Sigmoid colon (tissue), 7 donors: Measurements from ENCODE around the gene ACY1. TPM values are rescaled to one million over a fixed set of nuclear protein-coding genes. Genes with fewer than 3 reads are reported as not detected.

Experiments used
- DNase-seq: peaks from one replicate; pipeline ENCODE4 v3.0.0-alpha.2; 2019
- H3K27ac ChIP-seq, 4 donors: fragments of 200-600 bp; sonication (generic); one replicate each; pipeline ENCODE4 v1.5.1; 2016 to 2019; ENCODE audit warnings: mild to moderate bottlenecking in 1 of 4
- H3K27me3 ChIP-seq, 3 donors: fragments of 200-600 bp; sonication (generic); one replicate each; pipeline ENCODE4 v1.5.1; 2019; ENCODE audit warnings: mild to moderate bottlenecking in 1 of 3
- H3K36me3 ChIP-seq, 4 donors: fragments of 200-600 bp; sonication (generic); one replicate each; pipeline ENCODE4 v1.5.1; 2016 to 2019
- H3K4me1 ChIP-seq, 4 donors: fragments of 200-600 bp; sonication (generic); one replicate each; pipeline ENCODE4 v1.5.1; 2017 to 2019
- H3K4me3 ChIP-seq, 4 donors: fragments of 200-600 bp; sonication (generic); one replicate each; pipeline ENCODE4 v1.5.1; 2017 to 2019; ENCODE audit warnings: mild to moderate bottlenecking in 2 of 4, moderate library complexity in 1 of 4
- H3K9me3 ChIP-seq, 4 donors: fragments of 200-600 bp in 3 of 4; sonication (generic) in 3 of 4; one replicate each; pipeline versions ENCODE4 v1.5.1 to v1.6.1; 2013 to 2019
- CTCF ChIP-seq, 4 experiments: fragments of 450-650 bp in 3 of 4; fragments of 200-600 bp in 1 of 4; IDR thresholded peaks; one replicate each; pipeline ENCODE4 v1.5.1; 2016 to 2019; ENCODE audit warnings: antibody characterized with exemption in 4 of 4, mild to moderate bottlenecking in 3 of 4, moderate library complexity in 2 of 4
- EP300 ChIP-seq, 4 donors: sonication (generic); formaldehyde crosslinking; IDR thresholded peaks; one replicate each; pipeline ENCODE4 v1.6.1; 2017; ENCODE audit warnings: antibody characterized with exemption in 4 of 4
- POLR2A ChIP-seq, 2 donors: fragments of 450-650 bp; IDR thresholded peaks; one replicate each; pipeline ENCODE4 v1.6.1; 2016; ENCODE audit warnings: antibody characterized with exemption in 2 of 2, mild to moderate bottlenecking in 2 of 2, moderate library complexity in 2 of 2
- POLR2AphosphoS5 ChIP-seq, 4 donors: sonication (generic); formaldehyde crosslinking; IDR thresholded peaks; one replicate each; pipeline ENCODE4 v1.6.1; 2017; ENCODE audit warnings: antibody characterized with exemption in 4 of 4
- WGBS, 2 donors: extraction: QIAGEN DNeasy Blood & Tissue Kit; methylation state at CpG; one replicate each; pipeline ENCODE4 v1.1.7; 2013; 5-methylcytosine and 5-hydroxymethylcytosine counted together
- intact Hi-C: fragments of 100-400 bp; cut with DNase I; formaldehyde crosslinking; loops from one replicate; pipeline ENCODE4 v1.15.1; 2023
- polyA plus RNA-seq, 3 donors: library from polyadenylated mRNA; stranded (reverse); fragments of 200-250 nt; gene quantifications; one replicate each; pipeline ENCODE4 v1.2.3, GENCODE V29; 2013
- total RNA-seq, 4 donors: library from RNA; depleted of rRNA; stranded (reverse); fragments of >200 nt; gene quantifications; one replicate each; pipeline ENCODE4 v1.1.0, GENCODE V29; 2016
- donor health status: healthy with polysubstance abuse.
- donor health status: Bipolar disorder and iron deficiency.
- donor health status: healthy.

ACY1 gene
- total and polyA plus RNA-seq, 7 donors = 1.4 to 279 (median 25.3) TPM

GRCh38 chr3:51998774-51999173, 15.4 kb downstream of the ACY1 start:
- intact Hi-C loops = loop anchor here (5.0 kb wide), 1 partner anchor 289 kb away; the partner anchor contains the start of gene GLYCTK
- H3K36me3 ChIP-seq = peaks cover 9 to 12% (median 10%) of the 10 kb centered on the region in 4 donors
- no peaks in the 10 kb centered on the region for H3K9me3 ChIP-seq
- no peak overlapping the region for H3K4me3 ChIP-seq
- H3K27ac ChIP-seq = no peak overlapping the region
- TF ChIP-seq POLR2A (IDR thresholded peaks at IDR 0.05) (no peak), POLR2AphosphoS5 (IDR thresholded peaks at IDR 0.05) (no peak), EP300 (IDR thresholded peaks at IDR 0.05) (no peak), CTCF (IDR thresholded peaks at IDR 0.05) (no peak)
- peaks cover 0 to 12% (median 0%) of the 10 kb centered on the region in 3 donors for H3K27me3 ChIP-seq
- DNase-seq = no peak
- peaks cover 0 to 22% (median 16%) of the 10 kb centered on the region in 4 donors for H3K4me1 ChIP-seq
- 82 to 85% methylated on average over 7 of the region's 7 CpGs for WGBS, 2 donors

GRCh38 chr3:51999846-52000245, 16.5 kb downstream of the ACY1 start:
- intact Hi-C loops = loop anchor here (2.0 to 5.0 kb wide), 3 partner anchors 57 to 337 kb away; partner anchors contain the start of genes DUSP7 and GLYCTK
- TF ChIP-seq CTCF (IDR thresholded peaks at IDR 0.05) (no peak), EP300 (IDR thresholded peaks at IDR 0.05) (no peak), POLR2A (IDR thresholded peaks at IDR 0.05) (no peak), POLR2AphosphoS5 (IDR thresholded peaks at IDR 0.05) (no peak)
- no peaks in the 10 kb centered on the region for H3K9me3 ChIP-seq
- WGBS, 2 donors = 89 to 90% methylated on average over 2 of the region's 2 CpGs
- no peak for DNase-seq
- H3K27ac ChIP-seq = no peak overlapping the region
- peaks cover 0 to 12% (median 0%) of the 10 kb centered on the region in 3 donors for H3K27me3 ChIP-seq
- peaks cover 0 to 1% (median under 1%) of the 10 kb centered on the region in 4 donors for H3K36me3 ChIP-seq
- H3K4me1 ChIP-seq = peaks cover 0 to 11% (median 6%) of the 10 kb centered on the region in 4 donors
- no peak overlapping the region for H3K4me3 ChIP-seq

- DNase-seq = peak; percentile 85
- Histone ChIP-seq H3K27me3 (peaks cover 0 to 12% (median 0%) of the 10 kb centered on the region in 3 donors), H3K36me3 (no peaks in the 10 kb centered on the region), H3K27ac (no peak overlapping the region), H3K9me3 (no peaks in the 10 kb centered on the region), H3K4me1 (peaks cover 0 to 19% (median 15%) of the 10 kb centered on the region in 4 donors), H3K4me3 (no peak overlapping the region)
- 1 to 2% methylated on average over 18 of the region's 18 CpGs for WGBS, 2 donors
- intact Hi-C loops = loop anchor here (1.0 to 5.0 kb wide), 4 partner anchors 55 to 336 kb away; partner anchors contain the start of gene DUSP7
- TF ChIP-seq CTCF (IDR thresholded peaks at IDR 0.05) = peak; percentile 85 to 94 (median 92)
- TF ChIP-seq POLR2A (IDR thresholded peaks at IDR 0.05) = no peak
- no peak for TF ChIP-seq EP300 (IDR thresholded peaks at IDR 0.05)
- no peak for TF ChIP-seq POLR2AphosphoS5 (IDR thresholded peaks at IDR 0.05)
Observed at GRCh38 chr3:52001443-52001974, 18.2 kb downstream of the ACY1 start.

- Histone ChIP-seq H3K27me3 (peaks cover 0 to 12% (median 0%) of the 10 kb centered on the region in 3 donors), H3K27ac (no peak overlapping the region), H3K9me3 (no peaks in the 10 kb centered on the region), H3K4me1 (peaks cover 0 to 19% (median 15%) of the 10 kb centered on the region in 4 donors), H3K4me3 (no peak overlapping the region), H3K36me3 (no peaks in the 10 kb centered on the region)
- TF ChIP-seq POLR2AphosphoS5 (IDR thresholded peaks at IDR 0.05) (no peak), CTCF (IDR thresholded peaks at IDR 0.05) (no peak), EP300 (IDR thresholded peaks at IDR 0.05) (no peak), POLR2A (IDR thresholded peaks at IDR 0.05) (no peak)
- WGBS, 2 donors = 78 to 83% methylated on average over 6 of the region's 6 CpGs
- intact Hi-C loops = loop anchor here (5.0 kb wide), 1 partner anchor 335 kb away; no protein-coding TSS in a partner anchor
- DNase-seq = no peak
Observed at GRCh38 chr3:52002748-52003147, 19.4 kb downstream of the ACY1 start.
